Fibroblast of skin of scalp (primary cell): ENCODE measurements around the gene CA5A.
A peak's percentile ranks its signal among the peaks of the same experiment; 100 is the strongest.

Source experiments
- DNase-seq: peaks from one replicate; pipeline ENCODE4 v3.0.0-alpha.2; 2013

CA5A gene

DNA sequence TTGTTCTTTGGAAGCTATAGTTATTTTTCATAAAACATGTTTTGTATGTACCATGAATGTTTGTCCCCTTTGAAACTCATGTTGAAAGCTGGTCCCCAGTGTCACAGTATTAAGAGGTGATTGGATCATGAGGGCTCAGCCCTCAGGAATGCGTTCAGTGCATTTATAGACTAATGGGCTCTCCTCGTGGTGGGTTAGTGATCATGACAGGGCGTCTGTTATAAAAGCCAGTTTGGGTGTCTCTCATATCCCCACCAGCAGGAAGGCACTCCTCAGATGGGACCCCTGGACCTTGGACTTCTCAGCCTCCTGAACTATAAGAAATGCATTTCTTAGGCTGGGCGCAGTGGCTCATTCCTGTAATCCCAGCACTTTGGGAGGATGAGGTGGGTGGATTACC is 25.3 kb upstream of the CA5A start:
- DNase-seq, result no peak

DNA sequence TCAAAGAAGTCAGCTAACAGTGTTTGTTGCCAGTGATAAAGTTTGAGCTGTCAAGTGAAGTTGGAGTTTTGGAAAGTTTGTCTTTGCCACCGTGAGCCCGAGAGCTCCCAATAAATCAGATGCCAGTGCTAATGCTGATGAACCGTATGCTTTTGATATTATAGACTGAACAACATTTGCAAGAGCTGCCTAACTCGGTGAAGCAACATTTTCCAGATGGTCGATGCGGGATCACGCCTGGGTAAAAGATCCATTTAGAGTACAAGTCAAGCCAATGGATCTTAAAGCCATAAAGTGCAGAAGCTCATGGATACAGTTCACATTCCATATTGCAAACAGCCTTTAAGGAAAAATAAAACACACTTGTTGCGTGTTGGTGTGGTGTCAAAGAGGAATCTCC is 24.5 kb upstream of the CA5A start:
- DNase-seq, result no peak

DNA sequence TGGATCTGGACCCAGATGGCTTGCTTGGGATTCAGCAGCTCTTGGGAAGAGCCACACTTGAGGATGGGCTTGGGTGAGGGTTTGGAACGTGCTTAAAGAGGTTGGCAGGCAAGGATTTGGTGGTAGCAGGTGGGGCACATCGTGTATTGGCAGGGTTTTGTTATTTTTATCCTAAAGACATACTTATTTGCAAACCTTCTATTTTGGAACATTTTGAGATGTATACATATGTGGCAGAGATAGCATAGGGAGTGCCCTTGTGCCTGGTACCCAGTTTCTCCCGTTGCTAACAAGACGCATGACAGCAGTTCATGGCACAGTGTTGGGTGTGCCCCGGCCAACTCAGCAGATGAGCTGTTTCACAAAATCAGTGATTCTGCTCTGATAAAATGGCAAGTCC is 24.0 kb upstream of the CA5A start:
- no peak for DNase-seq

DNA sequence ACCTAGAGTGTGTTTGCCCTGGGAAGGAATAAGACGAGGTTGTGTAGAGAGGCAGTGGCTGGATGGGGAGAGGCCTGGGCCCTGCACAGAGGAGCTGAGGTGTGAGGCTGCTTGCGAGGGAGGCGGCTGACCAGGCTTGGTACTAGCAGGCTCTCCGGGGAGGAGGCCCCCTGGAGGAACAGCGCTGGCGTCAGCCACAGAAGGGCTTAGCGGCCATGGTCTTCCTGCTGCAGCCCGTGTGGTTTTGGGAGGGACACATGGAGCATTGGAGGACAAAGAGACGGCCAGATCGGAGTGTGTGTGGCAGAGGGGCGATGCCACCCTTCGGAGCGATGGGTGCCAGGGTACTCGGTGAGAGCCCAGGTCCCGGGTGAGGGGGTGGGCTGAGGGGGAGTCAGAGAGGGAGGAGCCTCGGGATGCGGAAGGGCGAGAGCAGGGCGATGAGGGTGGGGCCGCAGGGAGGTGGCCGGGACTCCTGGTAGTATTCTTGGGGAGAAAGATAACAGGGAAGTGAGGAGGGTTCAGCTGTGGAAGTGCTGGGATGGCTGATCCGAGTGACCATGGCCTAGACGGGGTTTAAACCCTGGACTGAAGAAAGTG is 23.2 kb upstream of the CA5A start:
- DNase-seq, result no peak

DNA sequence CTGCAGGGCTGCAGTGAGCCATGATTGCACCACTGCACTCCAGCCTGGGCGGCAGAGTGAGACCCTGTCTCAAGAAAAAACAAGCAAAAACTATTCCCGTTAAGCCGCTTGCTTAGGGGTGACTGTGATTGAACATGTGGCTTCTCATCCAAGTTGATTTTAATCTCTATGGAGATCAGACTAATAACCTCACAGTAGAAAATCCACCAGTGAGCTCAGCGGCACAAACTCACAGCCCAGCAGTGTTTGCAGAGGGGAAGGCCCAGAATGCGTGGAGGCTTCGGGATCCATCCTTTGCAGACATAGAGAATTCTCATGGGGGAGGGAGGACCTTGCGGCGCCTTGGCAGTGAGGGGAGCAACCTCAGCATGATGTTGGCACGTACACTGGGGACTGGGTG is 22.3 kb upstream of the CA5A start:
- no peak for DNase-seq

DNA sequence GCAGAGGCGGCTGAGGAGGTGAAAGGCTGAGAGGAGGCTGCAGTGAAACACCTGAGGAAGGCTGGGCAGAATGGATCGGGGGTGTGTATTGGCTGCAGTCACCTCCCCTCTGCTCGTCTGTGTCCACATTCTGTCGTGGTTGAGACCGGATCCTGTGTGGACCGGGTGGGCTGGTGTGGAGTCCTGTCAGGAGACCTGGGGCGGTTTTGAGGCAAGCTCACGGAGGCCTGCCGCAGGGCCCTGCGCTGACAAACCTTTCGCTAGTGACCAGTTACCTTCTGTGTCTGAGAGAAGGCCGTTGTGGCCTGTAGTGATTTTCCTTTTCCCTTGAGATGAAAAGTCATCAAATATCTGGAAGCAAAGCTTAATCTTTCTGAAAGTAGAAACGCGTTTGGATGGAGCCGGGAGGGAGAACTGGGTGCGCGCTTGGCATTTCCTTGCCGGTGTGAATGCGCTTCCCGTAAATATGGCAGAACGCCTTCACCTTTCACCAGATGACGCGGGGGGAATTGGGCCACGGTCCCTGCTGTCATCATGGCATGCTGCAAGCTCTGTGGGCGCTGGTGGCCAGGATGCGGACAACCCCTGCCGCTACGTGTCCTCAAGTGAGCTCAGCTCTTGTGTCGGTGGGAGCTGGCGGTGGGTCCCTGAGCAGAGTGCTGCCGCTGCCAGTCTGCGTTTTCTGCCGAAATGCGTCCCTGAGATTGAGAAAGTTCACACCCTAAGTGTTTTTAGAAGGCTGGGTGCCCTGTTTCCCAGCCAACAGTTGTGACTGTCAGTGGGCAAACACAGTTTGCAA is 21.2 kb upstream of the CA5A start:
- no peak for DNase-seq

DNA sequence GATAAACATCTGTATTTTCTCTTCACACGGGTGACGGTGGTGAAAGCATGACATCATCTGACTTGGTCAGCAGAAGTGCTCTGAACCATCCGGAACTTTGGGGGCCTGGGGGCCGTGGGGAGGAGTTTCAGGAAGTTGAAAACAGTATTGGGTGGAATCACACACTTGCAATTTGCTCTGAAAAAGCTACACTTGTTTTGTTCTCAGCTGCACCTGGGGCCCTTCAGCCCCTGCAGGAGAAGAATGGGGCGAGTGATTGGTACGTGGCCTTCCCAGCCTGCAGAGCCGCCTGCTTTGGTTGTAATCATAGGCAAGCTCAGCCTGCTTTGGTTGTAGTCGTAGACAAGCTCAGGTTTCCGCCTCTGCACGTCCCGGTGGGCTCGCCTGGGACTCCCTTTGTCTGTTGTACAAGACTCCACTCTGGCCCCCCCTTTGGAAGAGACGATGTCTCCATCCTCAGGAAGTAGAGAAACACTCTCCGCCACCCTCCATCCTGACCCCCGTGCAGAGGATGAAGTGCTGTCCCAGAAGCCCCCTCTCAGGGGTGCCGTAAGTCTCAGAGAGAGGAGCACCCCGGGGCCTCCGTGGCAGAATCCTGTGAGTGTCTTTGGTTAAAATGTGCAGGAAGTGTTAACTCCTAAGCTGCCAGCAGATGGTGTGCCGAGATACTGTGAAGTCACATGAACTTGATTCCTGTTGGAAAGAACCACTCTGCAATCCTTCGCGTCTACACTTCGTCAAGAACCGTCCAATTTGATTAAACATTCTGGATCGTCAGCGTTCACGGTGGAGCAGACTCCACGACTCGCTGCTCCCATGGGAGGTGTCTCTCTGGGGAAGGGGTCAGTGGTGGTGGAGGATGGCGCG is 20.3 kb upstream of the CA5A start:
- DNase-seq, result peak; percentile 77

DNA sequence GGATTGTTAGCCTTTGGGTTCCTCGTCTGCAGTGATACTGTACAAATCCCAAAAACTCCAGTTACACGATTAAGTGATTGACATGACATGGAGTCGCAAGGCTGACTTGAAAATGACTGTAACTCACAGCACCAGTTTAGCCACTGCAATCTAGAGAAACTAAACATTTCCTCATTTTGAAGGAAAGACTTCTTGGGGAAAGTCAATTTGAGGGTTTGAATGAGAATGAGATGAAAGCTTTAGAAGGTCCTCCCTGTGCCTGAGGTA is 19.7 kb upstream of the CA5A start:
- no peak for DNase-seq

- DNase-seq, result peak; percentile 34
Measured at GRCh38 chr16:87955302-87956097, 19.2 kb upstream of the CA5A start.

DNA sequence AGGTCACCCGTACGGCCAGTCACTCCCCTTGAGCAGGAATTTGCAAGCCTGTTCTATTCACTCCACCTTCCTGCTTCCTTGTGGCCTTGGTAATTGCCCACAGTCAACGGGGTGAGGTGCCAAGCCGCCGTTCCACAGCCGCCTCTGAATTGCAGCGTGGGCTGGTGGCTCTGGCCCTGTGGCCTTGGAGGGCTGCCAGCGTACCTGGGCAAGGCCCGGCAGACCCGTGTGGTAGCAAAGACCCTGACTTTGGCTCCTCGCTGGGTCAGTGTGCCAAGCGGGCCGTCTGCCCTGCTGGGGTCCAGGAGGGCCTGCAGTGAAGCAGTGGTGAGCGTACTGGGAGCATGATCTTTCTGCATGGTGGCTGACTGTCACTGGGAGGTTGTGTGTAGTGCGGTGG is 18.5 kb upstream of the CA5A start:
- no peak for DNase-seq

GRCh38 chr16:87954361-87954760 is 18.0 kb upstream of the CA5A start:
- no peak for DNase-seq

- no peak for DNase-seq
Measured at GRCh38 chr16:87953308-87954215, 17.2 kb upstream of the CA5A start.

DNA sequence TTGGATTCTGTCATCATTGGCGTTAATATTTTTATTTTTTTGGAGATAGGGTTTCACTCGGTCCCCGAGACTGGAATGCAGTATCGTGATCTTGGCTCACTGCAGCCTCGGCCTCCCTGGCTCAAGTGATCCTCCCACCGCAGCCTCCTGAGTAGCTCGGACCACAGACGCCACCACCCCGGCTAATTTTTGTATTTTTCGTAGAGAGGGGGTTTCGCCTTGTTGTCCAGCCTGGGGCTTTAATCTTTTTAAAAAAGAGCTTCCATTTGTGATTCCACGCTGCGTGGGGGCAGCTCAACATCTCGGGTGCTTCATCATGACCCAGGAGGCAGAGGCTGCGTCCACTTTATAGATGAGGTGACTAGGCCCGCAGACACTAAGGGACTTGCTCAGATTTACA is 16.4 kb upstream of the CA5A start:
- DNase-seq, result no peak

DNA sequence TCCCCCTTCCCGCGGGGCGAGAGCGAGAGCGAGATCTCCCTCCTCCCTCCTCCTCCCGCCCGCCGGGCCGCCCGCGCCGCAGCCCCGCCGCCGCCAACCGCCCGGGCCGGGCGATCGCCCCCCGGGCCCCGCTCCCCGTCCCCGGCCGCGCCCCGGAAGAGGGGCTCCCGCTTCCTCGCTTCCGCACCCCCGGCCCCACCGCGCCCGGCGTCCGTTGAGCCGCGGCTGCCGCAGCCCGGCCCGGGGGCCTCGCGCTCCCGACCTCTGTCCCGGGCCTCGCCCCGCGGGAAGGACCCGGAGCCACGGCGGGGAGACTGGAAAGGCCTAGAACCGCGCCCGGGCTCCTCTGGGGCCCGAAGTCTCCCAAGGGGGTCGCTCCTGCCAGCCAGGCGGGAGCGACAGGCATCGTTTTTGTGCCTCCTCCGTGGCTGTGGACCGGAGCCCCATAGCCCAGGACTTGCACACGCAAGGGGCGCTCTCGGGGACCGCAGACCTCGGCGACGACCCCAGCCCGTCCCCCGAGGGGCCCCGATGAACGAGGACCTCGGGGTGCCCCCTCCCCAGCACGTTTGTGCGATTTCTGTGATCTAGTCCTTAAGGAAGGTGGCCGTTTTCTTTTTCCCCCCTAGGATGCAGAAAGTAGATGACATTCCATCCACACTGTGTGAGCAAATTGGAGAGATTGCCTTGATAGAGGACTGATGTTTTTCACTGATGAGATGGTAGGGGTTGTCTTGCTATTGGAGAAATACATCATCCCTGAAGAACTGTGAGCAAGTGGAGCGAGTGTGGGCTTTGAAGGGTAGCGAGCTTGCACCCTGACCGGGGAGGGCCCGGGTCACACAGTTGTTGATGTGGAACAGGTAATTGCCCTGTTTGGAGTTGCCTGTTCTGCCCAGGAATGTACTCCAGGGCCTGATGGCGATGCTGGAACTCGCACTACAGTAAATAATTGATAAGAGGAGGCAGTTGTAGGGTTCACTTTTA is 15.5 kb upstream of the CA5A start:
- no peak for DNase-seq

GRCh38 chr16:87950765-87951551 is 14.6 kb upstream of the CA5A start, which contains the start of gene BANP:
Gene BANP, plus strand, starts transcription at chr16:87951434. Its CDS starts 23,682 bp downstream, at chr16:87975116.
- peak; percentile 99 for DNase-seq

- DNase-seq, result no peak
Measured at GRCh38 chr16:87949071-87949744, 12.9 kb upstream of the CA5A start.

GRCh38 chr16:87948735-87949070 is 12.4 kb upstream of the CA5A start:
- no peak for DNase-seq

GRCh38 chr16:87948119-87948545 is 11.8 kb upstream of the CA5A start:
- DNase-seq, result no peak
